B cell (primary cell): ENCODE data around the gene SLC29A4. TPM values are rescaled to one million over a fixed set of nuclear protein-coding genes. Genes with fewer than 3 reads are reported as not detected.
"Not testable (repeated sequence)": the region's sequence is repeated elsewhere in the genome, so short reads cannot be mapped to it uniquely, and the experiment has no call there.

Experiments used
- ATAC-seq: fragments of 200-7000 bp; cut with Tn5 transposase; one replicate; pipeline ENCODE4 v1.10.0; 2021; ENCODE audit warnings: low read depth, mild to moderate bottlenecking, moderate number of reproducible peaks, moderate library complexity
- CTCF ChIA-PET: fragments of 350-600 bp; sonication (Branson Sonifier 250); formaldehyde crosslinking; loops from one replicate; lab custom pipeline; 2021; ENCODE audit warnings: antibody characterized with exemption, inconsistent platforms; lab: Charles Lee
- POLR2A ChIA-PET: fragments of 350-600 bp; sonication (Branson Sonifier 250); formaldehyde crosslinking; loops from one replicate; lab custom pipeline; 2021; ENCODE audit warnings: antibody characterized with exemption; lab: Charles Lee
- DNase-seq: peaks from one replicate; pipeline ENCODE4 v3.0.0; 2013
- H2AFZ ChIP-seq: 2 replicates; pipeline ENCODE4 v1.6.1; 2012; ENCODE audit warnings: mild to moderate bottlenecking, low read depth, low read length; ENCODE audit not compliant: insufficient read depth, poor library complexity, severe bottlenecking
- H3K27ac ChIP-seq, 2 donors: 1 replicate in 1 of 2; 2 replicates in 1 of 2; pipeline ENCODE4 v1.5.1; 2012 to 2013; ENCODE audit warnings: low read length in 2 of 2, mild to moderate bottlenecking in 2 of 2, moderate library complexity in 1 of 2
- H3K27me3 ChIP-seq, 4 experiments: fragments of 200-600 bp in 1 of 4; sonication (generic) in 1 of 4; replicated peaks in 1 of 4; 1 replicate in 2 of 4; 2 replicates in 2 of 4; pipeline versions ENCODE4 v1.6.1 to v1.7.0; 2013 to 2016; ENCODE audit warnings: low read length in 3 of 4, mild to moderate bottlenecking in 2 of 4, mixed read lengths in 1 of 4, moderate library complexity in 1 of 4; ENCODE audit not compliant: insufficient read depth in 4 of 4, control insufficient read depth in 3 of 4; ENCODE audit errors: control extremely low read depth in 1 of 4
- H3K36me3 ChIP-seq, 2 experiments: replicated peaks in 1 of 2; 1 replicate in 1 of 2; 2 replicates in 1 of 2; pipeline versions ENCODE4 v1.6.1 to v1.7.1; 2013; ENCODE audit warnings: low read length in 1 of 2; ENCODE audit not compliant: insufficient read depth in 2 of 2, control insufficient read depth in 1 of 2; ENCODE audit errors: control extremely low read depth in 1 of 2, extremely low read depth in 1 of 2
- H3K4me1 ChIP-seq, 2 donors: fragments of 200-600 bp in 1 of 2; sonication (generic) in 1 of 2; 1 replicate in 1 of 2; 2 replicates in 1 of 2; pipeline versions ENCODE4 v1.5.1 to v1.6.1; 2013 to 2017; ENCODE audit warnings: low read length in 2 of 2; ENCODE audit not compliant: control insufficient read depth in 2 of 2, insufficient read depth in 2 of 2
- H3K4me2 ChIP-seq: replicated peaks from 2 replicates; pipeline ENCODE3; 2012; ENCODE audit warnings: mild to moderate bottlenecking, low read depth, low read length; ENCODE audit not compliant: poor library complexity, severe bottlenecking
- H3K4me3 ChIP-seq, 5 experiments: fragments of 200-600 bp in 1 of 5; sonication (generic) in 1 of 5; 1 replicate in 3 of 5; 2 replicates in 2 of 5; pipeline versions ENCODE4 v1.5.1 to v1.7.0; 2011 to 2016; ENCODE audit warnings: low read length in 4 of 5, mild to moderate bottlenecking in 4 of 5, low read depth in 2 of 5, control low read depth in 1 of 5, moderate library complexity in 1 of 5; ENCODE audit not compliant: insufficient read depth in 1 of 5; ENCODE audit errors: control extremely low read depth in 1 of 5, extremely low read depth in 1 of 5
- H3K79me2 ChIP-seq: fragments of 200-600 bp; sonication (generic); one replicate; pipeline ENCODE4 v1.6.0; 2016; ENCODE audit warnings: low read length; ENCODE audit not compliant: control insufficient read depth, insufficient read depth
- H3K9ac ChIP-seq: fragments of 200-600 bp; sonication (generic); 2 replicates; pipeline ENCODE4 v1.6.1; 2017; ENCODE audit warnings: mild to moderate bottlenecking, low read length, moderate library complexity
- H3K9me3 ChIP-seq, 3 donors: one replicate each; pipeline versions ENCODE4 v1.6.1 to v1.7.1; 2013; ENCODE audit warnings: low read length in 2 of 3; ENCODE audit not compliant: control insufficient read depth in 2 of 3, insufficient read depth in 1 of 3; ENCODE audit errors: control extremely low read depth in 1 of 3
- H4K20me1 ChIP-seq: 2 replicates; pipeline ENCODE4 v1.6.0; 2012; ENCODE audit warnings: mild to moderate bottlenecking, low read length; ENCODE audit not compliant: insufficient read depth, control insufficient read depth, poor library complexity, severe bottlenecking
- H3K27ac Mint-ChIP-seq: one replicate; pipeline ENCODE4 v1.8.0; 2021; ENCODE audit warnings: mixed read lengths
- H3K27me3 Mint-ChIP-seq: one replicate; pipeline ENCODE4 v1.8.0; 2021; ENCODE audit warnings: mixed read lengths
- H3K4me1 Mint-ChIP-seq: one replicate; pipeline ENCODE4 v1.8.0; 2021; ENCODE audit warnings: mixed read lengths
- H3K4me3 Mint-ChIP-seq: one replicate; pipeline ENCODE4 v1.8.0; 2021; ENCODE audit warnings: mixed read lengths
- H3K9me3 Mint-ChIP-seq: one replicate; pipeline ENCODE4 v1.8.0; 2022; ENCODE audit warnings: mixed read lengths; ENCODE audit not compliant: insufficient read depth
- EZH2 ChIP-seq: IDR thresholded peaks from 2 replicates; pipeline ENCODE4 v1.6.1; 2012; ENCODE audit warnings: borderline replicate concordance, low read depth, mild to moderate bottlenecking, moderate library complexity, low read length; ENCODE audit not compliant: insufficient read depth, poor library complexity, severe bottlenecking
- WGBS: methylation state at CpG from one replicate; pipeline ENCODE4 v1.1.5; 2013; ENCODE audit warnings: missing lambda C conversion rate; ENCODE audit not compliant: insufficient coverage; 5-methylcytosine and 5-hydroxymethylcytosine counted together
- intact Hi-C: fragments of 100-400 bp; cut with micrococcal nuclease; formaldehyde crosslinking; loops from one replicate; pipeline ENCODE4 v1.10.0; 2022
- polyA plus RNA-seq: library from polyadenylated mRNA; depleted of rRNA; stranded (reverse); fragments of >200 nt; gene quantifications from 2 replicates; pipeline ENCODE4 v1.2.3, GENCODE V29; 2012
- total RNA-seq, 2 donors: library from RNA; stranded (reverse); fragments of 120-200 nt in 1 of 2; gene quantifications; 1 replicate in 1 of 2; 2 replicates in 1 of 2; pipeline versions ENCODE4 v1.2.3 to v1.2.4, GENCODE V29; 2013 to 2022
- TF ChIP-seq, protein P1 (sequence below): fragments of 200-600 bp; IDR thresholded peaks from one replicate; pipeline ENCODE4 v1.8.0; 2022; ENCODE audit warnings: antibody characterized with exemption, mild to moderate bottlenecking

Gene SLC29A4
- total and polyA plus RNA-seq, 2 donors (not counting 1 experiment from before 2014, with no cell fraction given) = 0.21 to 0.67 TPM

DNA sequence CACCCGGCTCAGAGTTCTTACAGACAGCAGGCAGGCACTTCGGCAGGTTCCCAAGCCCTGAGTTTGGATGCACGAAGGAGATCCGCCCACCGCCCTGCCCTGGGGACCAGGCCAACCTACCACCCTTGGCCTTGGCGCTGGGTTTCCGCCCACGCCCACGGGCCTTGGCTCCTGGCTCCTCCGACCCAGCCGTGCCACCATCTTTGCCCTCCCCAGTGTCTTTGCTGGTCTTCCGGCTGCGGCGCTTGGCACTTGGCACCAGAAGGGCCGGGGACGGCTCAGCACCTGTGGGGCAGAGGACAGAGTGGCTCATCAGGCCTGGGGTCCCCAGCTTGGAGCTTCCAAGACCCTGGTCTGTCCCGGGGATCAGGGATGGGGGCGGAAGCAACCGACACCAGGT lies 32.1 kb downstream of the SLC29A4 start:
- no peak for TF ChIP-seq EZH2
- TF ChIP-seq, protein P1, sequence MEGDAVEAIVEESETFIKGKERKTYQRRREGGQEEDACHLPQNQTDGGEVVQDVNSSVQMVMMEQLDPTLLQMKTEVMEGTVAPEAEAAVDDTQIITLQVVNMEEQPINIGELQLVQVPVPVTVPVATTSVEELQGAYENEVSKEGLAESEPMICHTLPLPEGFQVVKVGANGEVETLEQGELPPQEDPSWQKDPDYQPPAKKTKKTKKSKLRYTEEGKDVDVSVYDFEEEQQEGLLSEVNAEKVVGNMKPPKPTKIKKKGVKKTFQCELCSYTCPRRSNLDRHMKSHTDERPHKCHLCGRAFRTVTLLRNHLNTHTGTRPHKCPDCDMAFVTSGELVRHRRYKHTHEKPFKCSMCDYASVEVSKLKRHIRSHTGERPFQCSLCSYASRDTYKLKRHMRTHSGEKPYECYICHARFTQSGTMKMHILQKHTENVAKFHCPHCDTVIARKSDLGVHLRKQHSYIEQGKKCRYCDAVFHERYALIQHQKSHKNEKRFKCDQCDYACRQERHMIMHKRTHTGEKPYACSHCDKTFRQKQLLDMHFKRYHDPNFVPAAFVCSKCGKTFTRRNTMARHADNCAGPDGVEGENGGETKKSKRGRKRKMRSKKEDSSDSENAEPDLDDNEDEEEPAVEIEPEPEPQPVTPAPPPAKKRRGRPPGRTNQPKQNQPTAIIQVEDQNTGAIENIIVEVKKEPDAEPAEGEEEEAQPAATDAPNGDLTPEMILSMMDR = no peak
- Mint-ChIP-seq H3K4me1 (no peaks in the 10 kb centered on the region), H3K9me3 (peaks cover 8% of the 10 kb centered on the region), H3K4me3 (no peak overlapping the region), H3K27ac (no peak overlapping the region), H3K27me3 (no peaks in the 10 kb centered on the region)
- ChIA-PET CTCF (no interaction called here), POLR2A (no interaction called here)
- no peaks in the 10 kb centered on the region for H3K27me3 ChIP-seq
- H4K20me1 ChIP-seq = no peaks in the 10 kb centered on the region
- no peak for ATAC-seq
- no peak overlapping the region for H3K27ac ChIP-seq
- no peaks in the 10 kb centered on the region for H3K79me2 ChIP-seq
- no peak overlapping the region for H3K4me2 ChIP-seq
- intact Hi-C loops = no loop called here
- DNase-seq = no peak
- H3K9ac ChIP-seq = no peak overlapping the region
- no peaks in the 10 kb centered on the region for H3K4me1 ChIP-seq
- WGBS = 97% methylated on average over 19 of the region's 19 CpGs
- peaks cover 3 to 18% of the 10 kb centered on the region in 2 experiments for H3K36me3 ChIP-seq
- no peak overlapping the region for H3K4me3 ChIP-seq
- peaks cover 0 to 15% (median 7%) of the 10 kb centered on the region in 3 donors for H3K9me3 ChIP-seq
- no peak overlapping the region for H2AFZ ChIP-seq

DNA sequence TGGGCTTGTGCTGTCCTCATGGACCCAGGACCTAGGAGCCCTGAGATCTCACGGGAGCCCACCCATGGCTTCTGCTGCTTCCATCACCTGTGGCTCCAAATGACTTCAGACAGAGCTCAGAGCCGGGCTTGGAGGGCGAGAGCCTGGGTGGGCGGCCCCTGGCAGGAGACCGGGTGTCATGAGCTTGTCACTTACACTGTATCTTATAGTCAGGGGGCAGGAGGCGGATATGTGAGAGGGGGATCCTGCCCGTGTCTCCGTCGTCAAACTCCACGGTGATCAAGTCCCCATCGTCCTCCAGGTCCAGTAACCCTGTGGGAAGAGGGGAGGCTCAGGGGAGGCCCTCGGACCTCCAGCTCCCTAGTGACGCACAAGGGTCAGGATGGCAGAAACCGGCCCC lies 33.0 kb downstream of the SLC29A4 start:
- H3K4me1 Mint-ChIP-seq = no peaks in the 10 kb centered on the region
- Histone ChIP-seq H4K20me1 (no peaks in the 10 kb centered on the region), H3K27me3 (no peaks in the 10 kb centered on the region), H3K4me3 (no peak overlapping the region), H3K9me3 (peaks cover 0 to 24% (median 7%) of the 10 kb centered on the region in 3 donors), H3K9ac (no peak overlapping the region), H3K36me3 (peaks cover 2 to 17% of the 10 kb centered on the region in 2 experiments), H3K4me1 (no peaks in the 10 kb centered on the region), H3K27ac (no peak overlapping the region), H3K4me2 (no peak overlapping the region), H2AFZ (no peak overlapping the region), H3K79me2 (no peaks in the 10 kb centered on the region)
- POLR2A ChIA-PET = no interaction called here
- no peaks in the 10 kb centered on the region for H3K27me3 Mint-ChIP-seq
- no peak overlapping the region for H3K4me3 Mint-ChIP-seq
- 98% methylated on average over 14 of the region's 14 CpGs for WGBS
- CTCF ChIA-PET = no interaction called here
- intact Hi-C loops = no loop called here
- H3K9me3 Mint-ChIP-seq = peaks cover 8% of the 10 kb centered on the region
- ATAC-seq = no peak
- DNase-seq = no peak
- TF ChIP-seq, protein P1 = no peak
- H3K27ac Mint-ChIP-seq = no peak overlapping the region

DNA sequence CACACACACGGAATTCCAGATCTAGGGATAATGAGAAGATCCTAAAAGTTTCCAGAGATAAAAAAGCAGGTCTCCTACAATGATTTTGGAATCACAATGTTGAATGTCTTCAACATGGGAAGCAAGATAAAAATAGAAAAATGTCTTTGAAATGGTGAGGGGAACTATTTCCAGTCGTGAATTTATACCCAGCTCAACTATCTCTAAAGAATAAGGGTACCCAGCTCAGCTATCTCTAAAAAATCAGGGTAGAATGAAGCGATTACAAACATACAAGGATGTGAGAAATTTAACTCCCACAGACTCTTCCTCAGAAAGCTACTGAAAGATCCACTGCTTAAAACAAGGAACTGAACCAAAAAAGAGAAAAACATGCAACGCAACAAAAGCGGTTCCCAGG lies 35.9 kb downstream of the SLC29A4 start:
- no CpG with 5 or more reads among the region's 5 CpGs for WGBS
- H3K4me3 ChIP-seq, DNase-seq: not testable (repeated sequence)

More for the DNA sequence above, 35.9 kb downstream of the SLC29A4 start:
- H3K4me3 Mint-ChIP-seq, H2AFZ ChIP-seq, H3K27me3 ChIP-seq, H3K79me2 ChIP-seq, H4K20me1 ChIP-seq, CTCF ChIA-PET, intact Hi-C loops, ATAC-seq, H3K4me1 Mint-ChIP-seq, H3K4me1 ChIP-seq, H3K27ac Mint-ChIP-seq, H3K27me3 Mint-ChIP-seq, H3K9ac ChIP-seq, H3K4me2 ChIP-seq, H3K27ac ChIP-seq, H3K9me3 Mint-ChIP-seq: not testable (repeated sequence)
- H3K9me3 ChIP-seq = peaks cover 0 to 29% (median 7%) of the 10 kb centered on the region in 3 donors
- H3K36me3 ChIP-seq = peaks cover 0 to 27% of the 10 kb centered on the region in 2 experiments
- POLR2A ChIA-PET = interaction anchor here (0.6 kb wide), 1 partner anchor 79 kb away, joined by 3 read pairs; no protein-coding TSS in a partner anchor
